ENCODE results near the gene PTPN22.

- no peak for TF ChIP-seq CTCF (IDR thresholded peaks at IDR 0.05)
- TF ChIP-seq POLR2A (IDR thresholded peaks at IDR 0.05): no peak
- no peak for TF ChIP-seq EP300 (IDR thresholded peaks at IDR 0.05; ENCODE audit: low read depth)
Observed at GRCh38 chr1:113780374-113781146, 91.0 kb downstream of the PTPN22 start.
